CD4-positive, alpha-beta T cell (primary cell): ENCODE measurements around the gene ZBTB40. TPM values are rescaled to one million over a fixed set of nuclear protein-coding genes. Genes with fewer than 3 reads are reported as not detected.

Experiments
- ATAC-seq: fragments of 200-7000 bp; cut with Tn5 transposase; one replicate; pipeline ENCODE4 v1.10.0; 2022; ENCODE audit warnings: mild to moderate bottlenecking; ENCODE audit not compliant: poor library complexity
- CTCF ChIA-PET: fragments of 350-600 bp; sonication (Branson Sonifier 250); formaldehyde crosslinking; loops from one replicate; lab custom pipeline; 2021; ENCODE audit warnings: antibody characterized with exemption, inconsistent platforms; lab: Charles Lee
- POLR2A ChIA-PET: fragments of 350-600 bp; sonication (Branson Sonifier 250); formaldehyde crosslinking; loops from one replicate; lab custom pipeline; 2021; ENCODE audit warnings: antibody characterized with exemption, inconsistent platforms; lab: Charles Lee
- DNase-seq, 14 experiments: peaks; one replicate each; pipeline ENCODE4 v3.0.0-alpha.2; 2013 to 2020; ENCODE audit warnings: mixed read lengths in 2 of 14
- H3K27ac ChIP-seq, 2 donors: one replicate each; pipeline versions ENCODE4 v1.5.1 to v1.7.0; 2013; ENCODE audit warnings: low read length in 2 of 2, low read depth in 1 of 2, mild to moderate bottlenecking in 1 of 2
- H3K27me3 ChIP-seq, 2 experiments: 1 replicate in 1 of 2; 2 replicates in 1 of 2; pipeline versions ENCODE4 v1.6.1 to v1.7.0; 2013; ENCODE audit warnings: low read length in 2 of 2, control low read depth in 1 of 2, mild to moderate bottlenecking in 1 of 2, moderate library complexity in 1 of 2; ENCODE audit not compliant: insufficient read depth in 2 of 2, control insufficient read depth in 1 of 2
- H3K36me3 ChIP-seq: one replicate; pipeline ENCODE4 v1.6.1; 2013; ENCODE audit warnings: low read length, control low read depth; ENCODE audit not compliant: insufficient read depth
- H3K4me1 ChIP-seq: one replicate; pipeline ENCODE4 v1.6.1; 2013; ENCODE audit warnings: low read length, control low read depth; ENCODE audit not compliant: insufficient read depth
- H3K4me3 ChIP-seq: one replicate; pipeline ENCODE4 v1.5.1; 2013; ENCODE audit warnings: mild to moderate bottlenecking, low read length, moderate library complexity
- H3K9me3 ChIP-seq, 2 experiments: 1 replicate in 1 of 2; 2 replicates in 1 of 2; pipeline versions ENCODE4 v1.6.1 to v1.7.0; 2013; ENCODE audit warnings: low read length in 2 of 2, mild to moderate bottlenecking in 2 of 2, control low read depth in 1 of 2, moderate library complexity in 1 of 2; ENCODE audit not compliant: control insufficient read depth in 1 of 2, insufficient read depth in 1 of 2
- H3K27ac Mint-ChIP-seq: one replicate; pipeline ENCODE4 v1.8.0; 2020; ENCODE audit warnings: mixed read lengths
- H3K27me3 Mint-ChIP-seq: one replicate; pipeline ENCODE4 v1.8.0; 2021; ENCODE audit warnings: mixed read lengths
- H3K36me3 Mint-ChIP-seq: one replicate; pipeline ENCODE4 v1.8.0; 2021; ENCODE audit warnings: low read depth, mixed read lengths
- H3K4me1 Mint-ChIP-seq: one replicate; pipeline ENCODE4 v1.8.0; 2021; ENCODE audit warnings: low read depth, mixed read lengths
- H3K4me3 Mint-ChIP-seq: one replicate; pipeline ENCODE4 v1.8.0; 2020; ENCODE audit warnings: mild to moderate bottlenecking, mixed read lengths
- H3K9me3 Mint-ChIP-seq: one replicate; pipeline ENCODE4 v1.8.0; 2020; ENCODE audit warnings: mixed read lengths
- CTCF ChIP-seq: fragments of 200-600 bp; IDR thresholded peaks from one replicate; pipeline ENCODE4 v1.8.0; 2022; ENCODE audit warnings: antibody characterized with exemption, mild to moderate bottlenecking
- intact Hi-C, 2 experiments: fragments of 100-400 bp; cut with DNase I in 1 of 2; cut with micrococcal nuclease in 1 of 2; formaldehyde crosslinking; loops; one replicate each; pipeline versions ENCODE4 v1.15.1 to v1.9.0; 2023 to 2025; cut with DNase I, micrococcal nuclease
- total RNA-seq, 174 experiments: library from RNA in 2 of 174; stranded (reverse) in 2 of 174; gene quantifications; one replicate each; pipeline ENCODE4 v1.2.3 and lab custom pipeline; 2021 to 2026

The ZBTB40 gene
- total RNA-seq, 2 experiments from 2014 or later = 28.4 to 30.6 TPM

- POLR2A ChIA-PET = no interaction called here
- Mint-ChIP-seq H3K27me3 (peaks cover 48% of the 10 kb centered on the region), H3K27ac (no peak overlapping the region), H3K36me3 (no peaks in the 10 kb centered on the region), H3K4me1 (no peaks in the 10 kb centered on the region), H3K9me3 (peaks cover 6% of the 10 kb centered on the region), H3K4me3 (no peak overlapping the region)
- H3K27me3 ChIP-seq = no peaks in the 10 kb centered on the region
- intact Hi-C loops = no loop called here
- no peak for TF ChIP-seq CTCF
- H3K9me3 ChIP-seq = peaks cover 8 to 27% of the 10 kb centered on the region in 2 experiments
- DNase-seq = no peak
- no peaks in the 10 kb centered on the region for H3K36me3 ChIP-seq
- no peak overlapping the region for H3K4me3 ChIP-seq
- H3K27ac ChIP-seq = no peak overlapping the region
- CTCF ChIA-PET = no interaction called here
- no peaks in the 10 kb centered on the region for H3K4me1 ChIP-seq
- no peak for ATAC-seq
Observed at GRCh38 chr1:22436948-22437347, 14.7 kb upstream of the ZBTB40 start.

- no peak for DNase-seq
- TF ChIP-seq CTCF = no peak
- Histone ChIP-seq H3K27ac (no peak overlapping the region), H3K9me3 (peaks cover 8 to 28% of the 10 kb centered on the region in 2 experiments), H3K27me3 (no peaks in the 10 kb centered on the region), H3K4me3 (no peak overlapping the region), H3K36me3 (no peaks in the 10 kb centered on the region), H3K4me1 (no peaks in the 10 kb centered on the region)
- Mint-ChIP-seq H3K9me3 (peaks cover 8% of the 10 kb centered on the region), H3K27me3 (peaks cover 51% of the 10 kb centered on the region), H3K36me3 (no peaks in the 10 kb centered on the region), H3K4me1 (no peaks in the 10 kb centered on the region), H3K27ac (no peak overlapping the region), H3K4me3 (no peak overlapping the region)
- ChIA-PET POLR2A (no interaction called here), CTCF (no interaction called here)
- ATAC-seq = no peak
- intact Hi-C loops = no loop called here
Observed at GRCh38 chr1:22437573-22437972, 14.1 kb upstream of the ZBTB40 start.

GRCh38 chr1:22440582-22440981, 11.1 kb upstream of the ZBTB40 start:
- no peaks in the 10 kb centered on the region for H3K27me3 ChIP-seq
- DNase-seq (no peak), ATAC-seq (no peak)
- no peaks in the 10 kb centered on the region for H3K4me1 Mint-ChIP-seq
- no peak for TF ChIP-seq CTCF
- no peak overlapping the region for H3K4me3 ChIP-seq
- peaks cover 8% of the 10 kb centered on the region for H3K9me3 Mint-ChIP-seq
- H3K4me3 Mint-ChIP-seq = no peak overlapping the region
- intact Hi-C loops = no loop called here
- ChIA-PET POLR2A (no interaction called here), CTCF (no interaction called here)
- H3K27ac Mint-ChIP-seq = no peak overlapping the region
- H3K36me3 ChIP-seq = no peaks in the 10 kb centered on the region
- H3K4me1 ChIP-seq = no peaks in the 10 kb centered on the region
- no peak overlapping the region for H3K27ac ChIP-seq
- H3K36me3 Mint-ChIP-seq = no peaks in the 10 kb centered on the region
- H3K27me3 Mint-ChIP-seq = peaks cover 51% of the 10 kb centered on the region
- H3K9me3 ChIP-seq = peaks cover 8 to 28% of the 10 kb centered on the region in 2 experiments
